ENCODE data around the gene WFDC8.

The WFDC8 gene

DNA sequence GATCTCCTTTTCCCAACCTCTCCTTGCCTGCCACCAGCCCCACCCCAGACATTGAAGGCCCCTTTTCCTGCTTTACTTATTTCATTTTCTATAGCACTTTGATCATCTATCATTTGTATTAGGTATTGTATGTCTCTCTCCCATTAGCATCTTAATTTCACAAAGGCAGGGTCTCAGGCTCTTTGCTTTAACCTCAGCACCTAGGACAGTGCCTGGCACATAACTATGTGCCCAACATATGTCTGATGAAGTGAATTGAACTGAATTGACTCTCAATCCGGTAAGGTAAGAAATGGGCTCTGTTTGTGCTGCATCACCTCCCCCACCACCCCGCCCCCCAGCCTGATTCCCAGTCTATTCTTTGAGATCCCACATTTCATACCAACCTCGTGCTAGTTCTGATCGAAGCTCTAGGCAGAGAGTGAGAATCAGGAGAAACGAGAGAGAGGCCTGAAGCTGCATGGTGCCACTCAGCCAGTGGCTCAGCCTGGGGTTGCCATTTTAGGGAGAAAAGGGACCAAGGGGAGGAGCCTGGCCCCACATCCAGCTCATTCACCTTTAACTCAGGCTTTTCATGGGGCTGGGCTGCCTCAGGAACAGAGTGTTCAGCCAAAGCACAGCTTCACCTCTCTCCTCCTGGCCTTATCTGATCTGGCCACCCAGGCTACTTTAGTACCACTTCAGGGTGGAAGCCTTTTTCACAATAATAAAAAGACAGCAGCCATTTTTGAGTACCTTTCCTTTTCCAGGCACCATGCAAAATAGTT lies 63.8 kb downstream of the WFDC8 start, which contains the start of gene SPINT3:
Gene SPINT3, minus strand, starts transcription at position 476 of the 767 bp plus-strand sequence. Its CDS starts 14 bp downstream, at position 462.
- H3K27me3 Mint-ChIP-seq = peaks cover 11% of the 10 kb centered on the region
- peaks cover 5% of the 10 kb centered on the region for H3K9me3 Mint-ChIP-seq
- no peak within 1 kb of the TSS for H3K4me3 Mint-ChIP-seq
- no peak within 1 kb of the TSS for H3K27ac Mint-ChIP-seq
- no peaks in the 10 kb centered on the region for H3K4me1 Mint-ChIP-seq
- no peaks in the 10 kb centered on the region for H3K36me3 Mint-ChIP-seq

DNA sequence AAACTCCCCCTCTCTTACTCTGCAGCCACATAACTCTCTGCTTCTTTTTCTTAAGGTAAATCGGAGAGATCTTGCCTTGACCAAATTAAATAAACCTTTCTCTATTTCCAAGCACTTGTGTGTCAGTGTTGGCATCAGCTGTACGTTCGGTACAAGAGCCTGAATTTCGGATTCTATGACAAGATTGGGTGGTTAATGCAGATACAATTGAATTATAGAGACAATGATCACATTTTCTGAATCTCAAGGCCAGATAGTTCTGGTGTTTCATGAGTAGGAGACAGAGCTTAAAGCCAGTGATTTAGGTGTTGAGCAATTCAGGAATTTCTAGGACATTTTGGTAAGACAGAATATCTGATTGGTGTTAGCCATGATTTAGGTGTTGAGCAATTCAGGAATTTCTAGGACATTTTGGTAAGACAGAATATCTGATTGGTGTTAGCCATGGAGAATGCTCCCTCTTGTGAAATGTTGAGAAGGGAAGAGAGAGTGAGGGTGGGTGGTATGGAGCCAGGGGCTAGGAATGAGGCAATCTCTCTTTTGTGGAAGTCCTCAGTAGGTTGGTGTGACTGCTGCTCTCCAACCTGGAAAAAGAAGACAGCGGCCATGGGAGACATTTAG lies 68.7 kb downstream of the WFDC8 start:
- H3K4me3 Mint-ChIP-seq = no peak overlapping the region
- H3K4me1 Mint-ChIP-seq = no peaks in the 10 kb centered on the region

DNA sequence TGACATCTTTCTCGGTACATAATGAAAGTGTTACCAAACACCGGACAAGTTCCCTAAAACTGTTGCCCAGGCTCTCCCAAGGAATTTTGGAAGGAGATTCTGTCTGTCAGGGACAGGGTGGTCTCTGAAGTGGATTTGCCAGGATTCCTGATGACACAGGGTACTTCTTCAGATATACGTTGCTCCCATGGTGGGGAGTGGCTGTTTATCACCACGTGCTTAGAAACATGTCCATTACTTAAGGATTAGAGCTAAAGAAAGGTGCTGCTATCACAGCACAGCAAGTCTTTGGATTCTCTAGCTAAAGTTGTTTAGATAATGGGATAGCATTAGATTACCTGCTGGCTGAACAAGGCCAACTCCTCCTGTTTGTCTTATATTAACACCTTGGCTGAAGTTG lies 70.0 kb downstream of the WFDC8 start:
- Mint-ChIP-seq H3K27me3 (peaks cover 16% of the 10 kb centered on the region), H3K4me1 (no peaks in the 10 kb centered on the region), H3K27ac (no peak overlapping the region), H3K9me3 (no peaks in the 10 kb centered on the region), H3K4me3 (no peak overlapping the region), H3K36me3 (no peaks in the 10 kb centered on the region)

More for the DNA sequence above, 68.7 kb downstream of the WFDC8 start:
- Mint-ChIP-seq H3K27ac (no peak overlapping the region), H3K27me3 (peaks cover 15% of the 10 kb centered on the region), H3K9me3 (no peaks in the 10 kb centered on the region), H3K36me3 (no peaks in the 10 kb centered on the region)

DNA sequence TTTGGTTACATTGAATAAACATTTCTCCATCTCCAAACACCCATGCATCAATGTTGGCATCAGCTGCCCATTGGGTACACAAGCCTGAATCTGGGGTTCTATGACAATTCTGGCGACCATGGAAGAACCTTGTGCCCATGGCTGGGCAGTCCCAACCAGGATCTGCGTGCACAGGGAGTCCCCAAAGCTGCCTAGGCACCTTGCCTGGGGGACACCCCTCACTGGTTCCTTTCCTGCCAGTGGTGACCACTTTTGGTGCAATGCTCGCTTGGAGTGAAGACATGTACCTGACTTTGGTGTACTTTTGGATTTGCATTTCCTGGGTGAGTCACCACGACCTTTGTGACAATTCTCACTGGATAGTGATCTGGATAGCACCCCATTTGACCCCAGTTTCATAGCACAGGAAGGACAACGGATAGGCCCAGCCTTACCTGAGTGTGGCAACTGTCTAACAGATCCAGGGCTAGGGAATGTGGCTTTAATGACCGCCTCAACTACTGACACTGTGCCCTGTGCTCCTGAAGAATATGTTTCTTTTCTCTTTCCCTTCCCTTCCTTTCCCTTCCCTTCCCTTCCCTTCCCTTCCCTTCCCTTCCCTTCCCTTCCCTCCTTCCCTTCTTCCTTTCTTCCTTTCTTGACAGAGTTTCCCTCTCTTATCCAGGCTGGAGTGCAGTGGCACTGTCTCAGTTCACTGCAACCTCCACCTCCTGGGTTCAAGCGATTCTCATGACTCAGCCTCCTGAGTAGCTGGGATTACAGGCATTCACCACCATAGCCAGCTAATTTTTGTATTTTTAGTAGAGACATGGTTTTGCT lies 70.8 kb downstream of the WFDC8 start:
- Mint-ChIP-seq H3K4me1 (no peaks in the 10 kb centered on the region), H3K36me3 (no peaks in the 10 kb centered on the region), H3K9me3 (no peaks in the 10 kb centered on the region), H3K4me3 (no peak overlapping the region), H3K27me3 (peaks cover 19% of the 10 kb centered on the region), H3K27ac (no peak overlapping the region)

DNA sequence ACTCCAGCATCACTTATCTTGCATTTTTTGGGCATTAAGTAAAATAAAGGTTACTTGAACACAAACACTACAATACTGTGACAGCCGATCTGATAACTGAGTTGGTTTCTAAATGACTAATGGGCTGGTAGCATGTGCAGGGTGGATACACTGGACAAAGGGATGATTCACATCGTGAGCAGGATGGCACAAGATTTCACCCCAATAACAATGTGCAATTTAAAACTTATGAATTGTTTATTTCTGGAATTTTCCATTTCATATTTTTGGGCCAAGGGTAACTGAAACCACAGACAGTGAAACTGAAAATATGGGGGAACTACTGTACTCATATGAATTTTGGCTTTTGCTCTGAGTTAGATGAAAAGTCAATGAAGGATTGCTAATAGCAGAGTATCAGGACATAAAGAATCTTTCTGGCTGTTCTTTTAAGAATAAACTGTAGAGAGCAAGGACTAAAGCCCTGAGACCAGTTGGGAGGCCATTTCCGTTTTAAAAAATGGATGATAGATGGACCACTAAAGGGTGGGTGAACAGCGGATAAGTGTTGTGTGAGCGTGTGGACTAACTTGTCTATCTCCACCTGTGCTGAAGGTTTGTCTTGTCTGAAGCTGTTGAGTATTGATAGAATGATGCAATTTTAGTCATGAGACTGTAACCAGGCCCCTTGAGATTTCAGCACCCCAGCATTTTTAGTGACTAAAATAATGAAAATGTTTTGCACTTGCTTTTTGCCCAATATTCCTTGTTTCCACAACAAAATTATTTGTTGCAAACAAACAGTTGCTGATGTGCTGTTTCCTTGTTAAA lies 71.9 kb downstream of the WFDC8 start:
- Mint-ChIP-seq H3K9me3 (no peaks in the 10 kb centered on the region), H3K4me3 (no peak overlapping the region), H3K27ac (peak overlapping the region; percentile 21), H3K36me3 (no peaks in the 10 kb centered on the region), H3K4me1 (no peaks in the 10 kb centered on the region), H3K27me3 (peaks cover 19% of the 10 kb centered on the region)

DNA sequence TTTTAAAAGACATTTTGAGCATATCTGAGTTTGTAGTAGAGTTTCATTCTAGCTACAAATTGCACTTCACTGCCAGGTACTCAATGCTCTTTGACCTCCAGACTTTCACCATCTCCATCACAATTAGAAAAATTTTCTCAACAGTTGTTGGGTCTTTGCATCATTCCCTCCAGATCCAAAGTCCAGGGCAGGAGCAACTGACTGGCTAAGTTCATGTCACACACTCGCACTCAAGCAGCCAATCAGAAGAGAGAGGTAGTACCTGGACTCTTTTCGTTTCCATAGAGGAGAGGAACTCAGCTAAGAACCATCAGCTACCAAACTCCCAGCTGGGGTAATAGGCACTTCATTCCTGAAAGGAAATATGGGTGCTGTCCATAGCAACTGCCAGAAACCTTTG lies 72.7 kb downstream of the WFDC8 start:
- Mint-ChIP-seq H3K27ac (no peak overlapping the region), H3K9me3 (no peaks in the 10 kb centered on the region), H3K27me3 (peaks cover 21% of the 10 kb centered on the region), H3K4me1 (no peaks in the 10 kb centered on the region), H3K4me3 (no peak overlapping the region), H3K36me3 (no peaks in the 10 kb centered on the region)

DNA sequence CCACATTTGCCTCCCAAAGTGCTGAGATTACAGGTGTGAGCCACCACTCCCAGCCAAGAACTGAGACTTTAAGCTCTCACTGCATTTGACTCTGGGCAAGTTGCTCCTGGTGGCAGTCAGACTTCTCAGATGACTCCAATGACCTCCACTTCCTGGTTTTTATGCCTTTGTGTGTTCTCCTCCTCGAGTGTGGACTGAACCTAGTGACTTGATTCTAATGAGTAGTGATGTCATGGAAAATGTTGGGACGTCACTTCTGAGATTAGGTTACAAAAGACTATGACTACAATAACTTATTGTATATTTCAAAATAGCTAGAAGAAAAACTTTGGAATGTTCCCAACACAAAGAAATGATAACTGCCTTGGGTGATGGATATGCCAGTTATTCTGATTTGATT lies 75.7 kb downstream of the WFDC8 start:
- Mint-ChIP-seq H3K9me3 (no peaks in the 10 kb centered on the region), H3K4me3 (no peak overlapping the region), H3K27me3 (peaks cover 27% of the 10 kb centered on the region), H3K36me3 (no peaks in the 10 kb centered on the region), H3K27ac (no peak overlapping the region), H3K4me1 (no peaks in the 10 kb centered on the region)

DNA sequence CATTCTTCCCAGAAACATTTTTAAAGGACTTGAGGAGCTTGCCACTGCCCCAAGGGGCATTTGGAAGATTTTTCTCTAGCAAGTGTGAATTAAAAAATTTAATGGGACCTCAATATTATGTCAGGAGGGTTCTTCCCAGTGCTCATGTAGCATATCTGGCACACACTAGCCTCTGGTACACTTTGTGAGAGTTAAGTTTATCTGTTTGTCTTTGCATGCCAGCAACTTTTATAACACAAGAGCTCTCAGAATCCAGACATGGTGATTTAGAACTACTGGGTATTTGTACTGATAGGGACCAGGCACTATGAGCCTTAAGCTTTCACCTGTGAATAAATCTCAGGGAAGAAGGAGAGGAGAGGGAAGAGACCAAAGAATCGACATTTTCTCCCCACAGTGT lies 76.5 kb downstream of the WFDC8 start:
- Mint-ChIP-seq H3K4me3 (no peak overlapping the region), H3K27me3 (peaks cover 30% of the 10 kb centered on the region)

More for the DNA sequence above, 76.5 kb downstream of the WFDC8 start:
- H3K4me1 Mint-ChIP-seq = no peaks in the 10 kb centered on the region
- no peak overlapping the region for H3K27ac Mint-ChIP-seq
- no peaks in the 10 kb centered on the region for H3K36me3 Mint-ChIP-seq
- no peaks in the 10 kb centered on the region for H3K9me3 Mint-ChIP-seq

All from activated naive CD4-positive, alpha-beta T cell treated with anti-CD3 and anti-CD28 coated beads, Interleukin-2, amount 50 U/mL, for 24 hours (primary cell).